ENCODE data around the gene DLL1.
A peak's percentile ranks its signal among the peaks of the same experiment; 100 is the strongest.

DNA sequence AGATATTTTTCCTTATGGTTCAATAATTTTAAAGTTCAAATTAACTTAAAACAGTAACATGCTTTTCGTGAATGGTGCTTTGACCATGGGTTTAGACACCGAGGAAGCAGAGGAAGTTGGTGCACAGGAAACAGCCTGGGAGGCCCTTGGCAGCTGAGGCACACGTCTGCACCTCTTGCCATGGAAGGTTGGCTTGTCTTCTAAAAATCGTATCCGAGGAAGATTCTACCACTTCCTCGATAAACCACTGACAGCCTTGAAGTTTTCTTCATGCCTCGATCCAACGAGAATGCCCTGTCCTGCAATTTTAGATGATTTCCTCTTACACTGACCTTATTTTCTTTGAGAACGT lies 12.2 kb downstream of the DLL1 start:
- TF ChIP-seq, protein P1, sequence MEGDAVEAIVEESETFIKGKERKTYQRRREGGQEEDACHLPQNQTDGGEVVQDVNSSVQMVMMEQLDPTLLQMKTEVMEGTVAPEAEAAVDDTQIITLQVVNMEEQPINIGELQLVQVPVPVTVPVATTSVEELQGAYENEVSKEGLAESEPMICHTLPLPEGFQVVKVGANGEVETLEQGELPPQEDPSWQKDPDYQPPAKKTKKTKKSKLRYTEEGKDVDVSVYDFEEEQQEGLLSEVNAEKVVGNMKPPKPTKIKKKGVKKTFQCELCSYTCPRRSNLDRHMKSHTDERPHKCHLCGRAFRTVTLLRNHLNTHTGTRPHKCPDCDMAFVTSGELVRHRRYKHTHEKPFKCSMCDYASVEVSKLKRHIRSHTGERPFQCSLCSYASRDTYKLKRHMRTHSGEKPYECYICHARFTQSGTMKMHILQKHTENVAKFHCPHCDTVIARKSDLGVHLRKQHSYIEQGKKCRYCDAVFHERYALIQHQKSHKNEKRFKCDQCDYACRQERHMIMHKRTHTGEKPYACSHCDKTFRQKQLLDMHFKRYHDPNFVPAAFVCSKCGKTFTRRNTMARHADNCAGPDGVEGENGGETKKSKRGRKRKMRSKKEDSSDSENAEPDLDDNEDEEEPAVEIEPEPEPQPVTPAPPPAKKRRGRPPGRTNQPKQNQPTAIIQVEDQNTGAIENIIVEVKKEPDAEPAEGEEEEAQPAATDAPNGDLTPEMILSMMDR (IDR thresholded peaks at IDR 0.05 in 8 of 11, conservative IDR thresholded peaks at IDR 0.05 in 3 of 11) = no peak
- TF ChIP-seq POLR2A (IDR thresholded peaks at IDR 0.05) (no peak), POLR2AphosphoS5 (IDR thresholded peaks at IDR 0.05) (peak in 1 of 3 donors; percentile 7)

All from spleen (tissue), 7 donors.